Fibroblast of skin of left quadriceps (primary cell): Measurements from ENCODE around the gene SLC17A9.
A peak's percentile ranks its signal among the peaks of the same experiment; 100 is the strongest.

Source experiments
- DNase-seq, 2 experiments: peaks; one replicate each; pipeline ENCODE4 v3.0.0-alpha.2; 2013; ENCODE audit warnings: low read depth in 2 of 2

SLC17A9 gene

DNA sequence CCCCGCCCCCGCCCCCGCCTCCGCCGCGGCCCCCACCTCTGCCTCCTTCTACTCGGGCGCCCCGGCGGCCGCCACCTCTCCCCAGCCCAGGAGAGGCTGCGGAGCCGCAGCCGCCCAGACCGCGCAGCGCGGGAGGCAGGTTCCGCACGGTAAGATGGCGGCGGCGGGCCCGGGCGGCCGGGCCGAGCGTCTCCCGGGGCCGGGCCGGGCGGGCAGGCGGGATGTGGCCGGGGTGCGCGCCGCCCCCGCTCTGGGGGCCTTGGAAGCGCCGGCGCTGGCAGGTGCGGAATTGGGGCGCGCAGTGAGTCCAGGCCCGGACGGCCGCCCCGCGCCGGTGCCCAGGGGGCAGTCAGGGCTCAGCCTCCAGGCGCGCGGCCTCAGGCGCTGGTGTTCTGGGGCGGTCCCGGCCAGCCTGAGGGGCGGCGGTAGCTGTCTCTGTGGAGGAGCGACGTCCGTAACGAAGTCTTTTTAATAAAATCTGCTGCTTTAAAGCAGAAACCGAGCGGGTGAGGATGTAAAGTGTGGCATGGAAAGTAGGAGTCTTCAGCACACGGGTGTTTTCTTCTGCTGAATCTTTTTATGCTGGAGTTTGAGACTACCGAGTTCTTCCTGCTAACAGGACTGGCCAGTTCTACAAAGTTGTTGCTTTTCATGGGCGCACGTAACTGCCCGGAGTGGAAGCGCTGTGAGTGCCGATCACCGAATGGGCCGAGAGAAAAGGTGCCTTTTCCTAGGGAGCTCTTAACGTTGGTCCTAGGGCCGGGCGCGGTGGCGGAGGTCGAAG lies 14.2 kb upstream of the SLC17A9 start, which contains the start of gene GID8:
GID8 (plus strand) TSS at position 43 of the 784 bp plus-strand sequence. CDS start 3,356 bp downstream, outside the sequence.
- no peak for DNase-seq

- no peak for DNase-seq
Observed at GRCh38 chr20:62940875-62941274, 11.6 kb upstream of the SLC17A9 start.

DNA sequence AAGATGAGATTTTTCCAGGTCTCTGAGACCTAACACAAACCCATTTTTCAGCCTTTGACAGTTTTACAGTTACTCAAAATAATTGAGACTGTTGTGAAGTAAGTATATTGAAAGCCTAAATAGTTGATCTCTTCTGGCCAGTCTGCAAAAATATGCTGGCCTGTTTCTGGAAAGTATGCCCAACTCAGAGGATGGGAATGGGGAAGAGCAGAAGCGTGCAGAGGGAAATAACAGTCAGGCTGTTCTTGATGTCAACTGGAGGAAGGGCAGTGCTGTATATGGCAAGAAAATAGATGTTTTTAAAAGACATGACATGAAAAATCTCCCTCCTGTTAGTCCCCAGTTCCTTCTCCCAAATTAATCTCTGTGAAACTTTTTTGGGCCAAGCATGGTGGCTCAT lies 10.7 kb upstream of the SLC17A9 start:
- DNase-seq, result no peak

- DNase-seq, result no peak
Observed at GRCh38 chr20:62942456-62942855, 10.1 kb upstream of the SLC17A9 start.

DNA sequence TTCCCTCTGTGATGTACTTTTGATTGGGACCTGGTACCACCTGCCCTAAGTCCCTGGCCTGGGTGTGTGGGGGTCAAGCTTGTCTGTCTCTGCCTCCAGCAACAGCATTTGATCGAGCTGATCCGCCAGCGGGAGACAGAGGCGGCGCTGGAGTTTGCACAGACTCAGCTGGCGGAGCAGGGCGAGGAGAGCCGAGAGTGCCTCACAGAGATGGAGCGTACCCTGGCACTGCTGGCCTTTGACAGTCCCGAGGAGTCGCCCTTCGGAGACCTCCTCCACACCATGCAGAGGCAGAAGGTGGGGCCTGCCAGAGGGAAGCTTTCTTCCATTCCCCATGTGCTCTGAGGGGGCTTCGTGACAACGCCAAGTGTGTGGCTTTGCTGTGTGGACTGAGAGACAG lies 9.1 kb upstream of the SLC17A9 start:
- no peak for DNase-seq

GRCh38 chr20:62944184-62944583 lies 8.3 kb upstream of the SLC17A9 start:
- no peak for DNase-seq

GRCh38 chr20:62944746-62945145 lies 7.8 kb upstream of the SLC17A9 start:
- DNase-seq, result no peak

DNA sequence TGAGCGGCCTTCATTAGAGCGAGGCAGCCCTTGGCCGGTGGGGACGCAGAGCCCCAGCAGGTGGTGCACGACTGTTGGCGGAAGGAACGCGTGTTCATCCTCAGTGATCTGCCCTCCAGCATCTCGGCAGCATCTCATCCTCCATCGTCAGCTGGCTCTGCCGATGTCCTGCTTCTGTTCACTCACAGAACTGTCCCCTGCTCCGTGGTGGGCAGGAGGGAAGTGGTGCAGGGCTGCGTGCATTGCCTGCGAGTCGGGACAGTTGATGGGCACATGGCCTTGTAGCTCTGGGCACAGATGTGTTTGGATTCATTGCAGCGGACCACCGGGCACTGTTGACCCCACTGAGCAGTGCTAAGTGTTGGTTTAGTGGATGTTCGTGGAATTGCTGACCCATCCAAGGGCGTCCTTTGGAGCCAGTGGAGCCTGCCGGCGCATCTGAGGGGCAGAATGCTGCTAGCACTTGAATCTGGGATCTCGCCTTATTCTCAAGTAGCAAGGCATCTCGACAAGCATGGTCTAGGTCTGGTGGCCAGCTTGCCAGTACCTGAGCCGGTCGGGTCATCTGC lies 6.7 kb upstream of the SLC17A9 start:
- no peak for DNase-seq

GRCh38 chr20:62946918-62947317 lies 5.6 kb upstream of the SLC17A9 start:
- no peak for DNase-seq

- no peak for DNase-seq
Observed at GRCh38 chr20:62947532-62948300, 4.8 kb upstream of the SLC17A9 start.

- no peak for DNase-seq
Observed at GRCh38 chr20:62949153-62949821, 3.2 kb upstream of the SLC17A9 start.

DNA sequence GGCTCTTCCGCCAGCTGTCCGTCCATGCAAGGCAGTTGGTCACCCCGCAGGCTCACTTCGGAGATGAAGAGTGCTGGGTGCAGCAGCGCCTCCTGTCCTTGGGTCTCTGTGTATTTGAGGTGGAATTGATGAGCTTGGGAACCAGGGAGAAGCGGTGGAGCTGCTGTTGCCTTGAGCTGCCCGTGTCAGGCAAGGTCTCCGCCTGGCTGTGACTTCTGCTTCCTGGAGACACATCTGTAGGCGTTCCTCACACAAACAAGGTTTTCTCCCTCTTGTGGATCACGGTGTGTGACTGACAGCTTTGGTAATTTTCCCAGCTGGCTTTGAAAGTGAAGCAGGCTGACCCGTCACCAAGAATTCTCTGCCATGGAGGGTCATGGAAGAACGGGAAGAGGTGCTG lies 2.5 kb upstream of the SLC17A9 start:
- no peak for DNase-seq

- DNase-seq, result no peak
Observed at GRCh38 chr20:62950741-62951140, 1.8 kb upstream of the SLC17A9 start.

- no peak for DNase-seq
Observed at GRCh38 chr20:62951143-62951895, 1.2 kb upstream of the SLC17A9 start.

DNA sequence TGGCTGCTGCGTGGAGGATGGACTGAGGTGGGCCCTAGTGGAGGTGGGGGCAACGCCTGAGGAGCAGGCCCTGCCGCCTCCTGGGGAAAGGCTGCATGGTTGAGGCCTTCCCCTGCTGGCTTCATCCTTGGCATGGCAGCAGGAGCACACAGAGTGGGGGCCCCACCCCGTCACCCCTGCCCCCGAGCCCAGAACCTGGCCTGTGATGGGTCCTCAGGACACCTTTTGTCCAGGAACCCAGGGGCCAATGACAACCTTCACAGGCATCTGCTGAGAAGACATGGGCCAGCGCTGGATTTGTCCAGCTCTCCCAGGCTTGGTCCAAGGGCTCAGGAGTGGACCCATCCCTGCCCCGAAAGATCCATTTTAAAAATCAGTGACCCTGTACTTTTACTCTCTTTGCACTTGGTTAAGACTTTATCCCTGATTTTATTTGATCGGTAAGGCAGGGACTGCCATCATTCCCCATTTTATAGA lies 575 bp upstream of the SLC17A9 start:
- no peak for DNase-seq

GRCh38 chr20:62952968-62953838 lies 694 bp downstream of the SLC17A9 start:
- no peak for DNase-seq

DNA sequence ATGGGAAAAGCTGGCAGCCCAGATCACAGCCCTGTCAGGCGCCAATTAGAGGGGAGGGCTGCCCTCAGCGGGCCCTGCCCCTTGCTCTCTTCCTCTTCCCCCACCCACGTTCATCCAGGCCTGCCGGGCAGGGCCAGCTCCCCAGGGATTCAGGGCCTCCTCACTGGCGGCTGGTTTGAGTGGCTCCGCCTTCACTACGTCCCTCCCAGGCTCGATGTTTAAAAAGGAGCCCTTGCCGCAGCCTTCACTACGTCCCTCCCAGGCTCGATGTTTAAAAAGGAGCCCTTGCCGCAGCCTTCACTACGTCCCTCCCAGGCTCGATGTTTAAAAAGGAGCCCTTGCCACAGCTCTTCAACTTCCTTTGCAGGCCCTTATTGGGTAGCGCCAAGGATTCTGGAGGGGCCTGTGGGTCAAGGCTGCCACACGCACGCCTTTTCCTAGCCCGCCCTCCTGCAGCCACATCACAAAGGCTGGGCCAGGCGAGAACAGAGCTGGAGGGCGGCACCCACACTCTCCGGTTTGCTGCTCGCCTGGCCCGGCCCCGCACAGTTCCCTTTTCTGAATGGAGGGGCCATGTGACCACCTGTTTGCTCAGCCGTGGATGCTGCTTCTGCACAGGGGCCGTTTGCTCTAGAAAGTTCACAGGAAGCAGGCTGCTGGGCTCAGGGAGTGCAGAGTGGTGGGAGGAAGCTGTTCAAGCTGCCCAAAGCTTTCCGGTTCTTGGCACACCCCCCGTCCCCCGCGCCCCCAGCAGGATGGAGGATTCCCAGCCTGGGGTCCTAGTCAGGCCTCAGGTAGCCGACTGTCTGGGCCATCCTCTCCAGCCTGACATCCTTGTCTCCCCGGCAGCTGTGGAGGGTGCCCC lies 1.6 kb downstream of the SLC17A9 start:
- peak in 1 of 2 experiments; percentile 8 for DNase-seq

- DNase-seq, result no peak
Observed at GRCh38 chr20:62955519-62956386, 3.2 kb downstream of the SLC17A9 start.
